Ecto neural progenitor cell (in vitro differentiated cells): ENCODE measurements around the gene HM13.
"Not testable (repeated sequence)": the region's sequence is repeated elsewhere in the genome, so short reads cannot be mapped to it uniquely, and the experiment has no call there.

Experiments used
- DNase-seq: peaks from one replicate; pipeline ENCODE4 v3.0.0-alpha.2; 2018; ENCODE audit warnings: low spot score

Gene HM13

DNA sequence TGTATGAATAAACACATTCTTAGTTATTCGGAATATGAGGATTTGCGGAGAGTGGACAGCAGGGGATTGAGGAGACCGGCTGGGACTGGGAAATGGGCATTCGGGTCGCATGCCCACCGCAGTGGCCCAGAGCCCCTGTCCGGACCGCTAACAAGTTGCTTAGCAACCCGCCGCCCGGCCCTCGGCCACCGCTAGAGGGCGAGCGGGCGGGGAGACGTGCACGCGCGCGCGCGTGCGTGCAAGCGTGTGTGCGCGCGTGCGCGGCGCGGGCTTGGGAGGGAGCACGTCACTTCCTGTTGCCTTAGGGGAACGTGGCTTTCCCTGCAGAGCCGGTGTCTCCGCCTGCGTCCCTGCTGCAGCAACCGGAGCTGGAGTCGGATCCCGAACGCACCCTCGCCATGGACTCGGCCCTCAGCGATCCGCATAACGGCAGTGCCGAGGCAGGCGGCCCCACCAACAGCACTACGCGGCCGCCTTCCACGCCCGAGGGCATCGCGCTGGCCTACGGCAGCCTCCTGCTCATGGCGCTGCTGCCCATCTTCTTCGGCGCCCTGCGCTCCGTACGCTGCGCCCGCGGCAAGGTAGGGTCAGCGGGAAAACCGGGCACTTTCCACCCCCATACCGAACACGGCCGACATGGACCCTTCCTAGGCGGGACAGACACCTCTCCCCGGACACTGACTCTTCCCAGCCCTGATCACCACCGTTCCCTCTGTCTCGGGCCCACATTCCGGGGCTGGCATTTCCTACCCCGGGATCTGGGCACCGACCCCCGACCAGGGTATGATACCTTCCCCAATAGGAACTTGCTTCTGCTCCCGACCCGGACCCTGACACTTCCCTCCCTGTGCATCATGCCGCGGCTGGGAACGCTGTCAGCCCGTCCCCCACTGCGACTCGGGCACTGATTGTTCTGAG, at the start of gene HM13:
Gene HM13, plus strand, starts transcription at position 289 of the 918 bp plus-strand sequence. Its CDS starts 110 bp downstream, at position 399.
- DNase-seq = peak; percentile 96

DNA sequence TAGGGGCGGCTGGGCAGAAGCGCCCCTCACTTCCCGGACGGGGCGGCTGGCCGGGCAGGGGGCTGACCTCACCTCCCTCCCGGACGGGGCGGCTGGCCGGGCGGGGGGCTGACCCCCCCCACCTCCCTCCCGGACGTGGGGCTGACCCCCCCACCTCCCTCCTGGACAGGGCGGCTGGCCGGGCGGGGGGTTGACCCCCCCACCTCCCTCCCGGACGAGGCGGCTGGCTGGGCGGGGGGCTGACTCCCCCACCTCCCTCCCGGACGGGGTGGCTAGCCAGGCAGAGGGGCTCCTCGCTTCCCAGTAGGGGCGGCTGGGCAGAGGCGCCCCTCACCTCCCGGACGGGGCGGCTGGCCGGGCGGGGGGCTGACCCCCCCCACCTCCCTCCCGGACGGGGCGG, 43.3 kb upstream of the HM13 start:
- DNase-seq = not testable (repeated sequence)

- DNase-seq = no peak
Measured at GRCh38 chr20:31472395-31473330, 41.6 kb upstream of the HM13 start.

- no peak for DNase-seq
Measured at GRCh38 chr20:31473331-31474096, 40.7 kb upstream of the HM13 start.

DNA sequence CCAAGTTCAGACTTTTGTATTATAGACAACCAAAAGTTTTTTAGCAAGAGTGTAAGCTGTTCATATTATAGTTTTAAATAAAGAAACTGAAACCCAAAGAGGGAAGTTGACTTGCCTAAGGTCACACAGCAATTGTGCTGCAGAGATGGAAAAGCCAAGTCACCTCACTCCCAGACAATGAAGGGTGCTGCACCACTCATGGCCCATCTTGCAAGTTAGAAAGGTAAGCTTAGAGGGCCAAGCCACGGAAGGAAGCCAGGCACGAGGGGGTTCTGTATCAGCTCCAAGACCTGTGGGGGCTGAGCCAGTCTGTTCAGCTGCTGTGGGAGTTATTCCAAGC, 40.2 kb upstream of the HM13 start:
- no peak for DNase-seq

- DNase-seq = peak; percentile 79
Measured at GRCh38 chr20:31474758-31475427, 39.3 kb upstream of the HM13 start, which contains the start of the genes DEFB124 and REM1. TSS of gene DEFB124 (minus strand) at chr20:31475127. CDS start at chr20:31473013, 2,114 bp downstream. TSS of gene REM1 (plus strand) at chr20:31475288. CDS start at chr20:31476446, 1,158 bp downstream.

- no peak for DNase-seq
Measured at GRCh38 chr20:31475472-31476293, 38.6 kb upstream of the HM13 start.

DNA sequence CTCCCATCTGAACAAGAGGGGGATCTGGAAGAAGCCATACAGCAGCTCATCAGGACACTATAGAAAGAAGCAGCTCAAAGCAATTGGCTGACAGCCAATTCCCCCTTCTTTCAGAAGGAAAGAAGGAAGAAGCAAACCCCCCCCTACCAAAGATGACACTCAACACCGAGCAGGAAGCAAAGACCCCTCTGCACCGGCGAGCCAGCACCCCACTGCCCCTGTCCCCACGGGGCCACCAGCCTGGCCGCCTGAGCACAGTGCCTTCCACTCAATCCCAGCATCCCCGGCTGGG, 38.0 kb upstream of the HM13 start:
- DNase-seq = no peak

DNA sequence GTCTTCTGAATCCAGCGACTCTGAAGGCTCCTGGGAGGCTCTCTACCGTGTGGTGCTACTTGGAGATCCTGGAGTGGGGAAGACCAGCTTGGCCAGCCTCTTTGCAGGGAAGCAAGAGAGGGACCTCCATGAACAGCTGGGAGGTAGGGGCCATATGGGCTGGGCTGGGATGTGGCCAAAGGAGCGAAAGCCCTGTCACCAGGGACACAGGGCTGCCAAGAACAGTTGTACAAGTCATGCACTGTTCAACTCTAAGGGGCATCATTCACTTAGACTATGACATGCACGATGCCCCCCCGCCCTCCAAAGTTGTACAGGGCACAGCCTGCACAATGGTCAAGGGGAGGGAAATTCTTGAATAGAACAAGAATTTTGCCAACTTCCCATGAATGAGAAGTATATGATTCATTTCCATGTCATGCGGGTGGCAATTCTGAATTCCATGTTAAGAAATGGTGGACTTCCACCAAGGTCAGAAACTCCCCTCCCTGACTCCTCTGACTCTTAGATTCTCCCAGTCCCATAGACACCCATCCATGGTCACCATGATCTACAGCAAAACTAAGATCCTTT, 37.5 kb upstream of the HM13 start:
- DNase-seq = no peak

GRCh38 chr20:31484001-31484400, 30.2 kb upstream of the HM13 start:
- no peak for DNase-seq

DNA sequence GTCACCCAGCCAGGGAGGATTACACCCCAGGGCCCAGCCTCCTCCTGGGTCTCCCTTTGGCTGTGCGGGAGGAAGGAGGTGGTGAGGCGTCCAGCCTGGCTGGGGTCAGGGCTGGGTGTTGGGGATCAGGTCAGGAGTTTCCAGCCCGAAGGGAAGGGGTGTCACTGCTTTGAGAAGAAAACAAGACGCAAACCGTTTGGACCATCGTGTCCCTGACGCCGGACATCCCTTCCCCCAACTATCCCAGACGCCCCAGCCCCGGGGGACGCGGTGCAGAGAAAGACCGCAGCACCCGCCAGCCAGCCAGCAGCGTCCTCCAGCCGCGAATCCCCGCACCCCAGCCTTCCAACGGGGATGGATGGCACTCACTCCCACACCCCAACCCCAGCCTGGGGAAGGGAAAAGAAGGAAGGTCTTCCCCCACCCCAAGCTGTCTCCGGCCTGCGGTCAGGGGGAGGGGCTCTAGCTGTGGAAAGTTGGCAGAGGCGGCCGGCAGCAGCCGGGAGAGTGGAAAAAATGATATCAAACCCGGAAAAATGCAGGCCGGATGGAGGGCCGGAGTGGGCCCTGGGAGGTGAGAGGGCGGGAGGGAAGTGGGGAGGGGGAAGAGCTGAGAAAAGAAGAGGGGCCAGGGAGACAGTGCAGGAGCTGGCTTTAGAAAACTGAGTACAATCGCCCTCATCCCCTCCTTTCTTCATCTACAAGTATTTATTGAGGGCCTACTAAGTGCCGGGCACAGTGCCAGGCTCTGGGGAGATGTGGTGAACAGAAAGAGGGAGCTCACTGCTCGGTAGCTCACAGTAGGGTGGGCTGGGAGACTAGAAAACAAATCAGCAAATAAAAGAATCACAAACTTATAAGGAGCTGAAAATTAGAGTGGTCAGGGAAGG, 28.5 kb upstream of the HM13 start:
- no peak for DNase-seq

GRCh38 chr20:31488115-31488514, 26.1 kb upstream of the HM13 start:
- no peak for DNase-seq

- no peak for DNase-seq
Measured at GRCh38 chr20:31489152-31489551, 25.1 kb upstream of the HM13 start.

GRCh38 chr20:31490752-31491151, 23.5 kb upstream of the HM13 start:
- DNase-seq = no peak

DNA sequence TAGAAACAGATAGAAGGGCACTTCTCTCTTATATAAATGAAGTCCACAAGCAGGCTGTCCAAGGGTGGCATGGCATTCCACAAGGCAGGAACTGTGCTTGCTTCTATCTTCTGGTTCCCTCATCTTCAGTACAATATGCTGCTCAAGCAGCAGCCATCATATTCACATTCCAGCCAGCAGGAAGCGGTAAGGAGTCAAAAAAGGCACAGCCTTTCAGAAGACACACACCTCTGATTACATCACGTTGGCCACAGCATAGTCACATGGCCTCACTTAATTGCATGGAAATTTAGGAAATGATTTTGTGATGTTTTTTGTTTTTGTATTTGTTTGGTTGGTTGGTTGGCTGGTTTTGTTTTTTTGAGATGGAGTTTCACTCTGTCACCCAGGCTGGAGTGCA, 20.1 kb upstream of the HM13 start:
- DNase-seq = no peak

- no peak for DNase-seq
Measured at GRCh38 chr20:31496761-31497295, 17.4 kb upstream of the HM13 start.

DNA sequence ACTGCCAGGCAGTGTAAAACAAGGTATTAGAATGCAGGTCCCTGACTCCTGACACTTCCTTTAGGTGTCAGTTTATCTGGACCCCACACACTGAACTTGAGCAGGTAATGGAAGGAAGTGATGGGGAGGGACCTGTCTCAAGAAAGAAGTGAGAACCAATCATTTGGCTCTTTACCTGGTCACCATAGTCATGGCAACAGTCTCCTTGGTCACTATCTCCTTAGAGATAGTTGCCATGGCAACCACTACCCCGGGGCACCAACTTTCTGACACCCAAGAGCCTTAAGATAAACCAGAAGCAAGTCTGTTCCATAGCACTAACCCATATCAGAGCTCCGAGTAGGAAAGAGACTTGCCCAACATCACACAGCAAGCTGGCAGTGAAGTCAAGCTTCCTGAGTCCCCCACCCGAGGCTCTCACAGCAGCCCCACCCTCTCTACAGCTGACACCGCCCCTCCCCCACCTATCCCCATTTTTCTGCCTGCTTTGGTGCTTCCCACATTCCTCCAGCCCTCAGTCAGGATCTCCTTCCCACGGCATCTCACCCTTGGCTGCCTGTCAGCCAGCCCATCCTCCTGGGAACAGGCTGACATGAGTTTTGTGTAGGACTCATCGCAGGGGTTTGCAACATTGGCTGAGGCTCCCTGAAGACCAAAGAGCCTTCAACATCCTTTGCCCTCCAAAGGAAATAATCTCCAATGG, 16.3 kb upstream of the HM13 start:
- no peak for DNase-seq

- no peak for DNase-seq
Measured at GRCh38 chr20:31500527-31500926, 13.7 kb upstream of the HM13 start.
